GM19455 (cell line): ENCODE results near the gene ALG8.
"Not testable (repeated sequence)": the region's sequence is repeated elsewhere in the genome, so short reads cannot be mapped to it uniquely, and the experiment has no call there.

ENCODE experiments used
- ATAC-seq: cut with Tn5 transposase; IDR thresholded peaks from one replicate; pipeline ENCODE4 v1.9.1; 2021; ENCODE audit not compliant: unreplicated experiment

The ALG8 gene

DNA sequence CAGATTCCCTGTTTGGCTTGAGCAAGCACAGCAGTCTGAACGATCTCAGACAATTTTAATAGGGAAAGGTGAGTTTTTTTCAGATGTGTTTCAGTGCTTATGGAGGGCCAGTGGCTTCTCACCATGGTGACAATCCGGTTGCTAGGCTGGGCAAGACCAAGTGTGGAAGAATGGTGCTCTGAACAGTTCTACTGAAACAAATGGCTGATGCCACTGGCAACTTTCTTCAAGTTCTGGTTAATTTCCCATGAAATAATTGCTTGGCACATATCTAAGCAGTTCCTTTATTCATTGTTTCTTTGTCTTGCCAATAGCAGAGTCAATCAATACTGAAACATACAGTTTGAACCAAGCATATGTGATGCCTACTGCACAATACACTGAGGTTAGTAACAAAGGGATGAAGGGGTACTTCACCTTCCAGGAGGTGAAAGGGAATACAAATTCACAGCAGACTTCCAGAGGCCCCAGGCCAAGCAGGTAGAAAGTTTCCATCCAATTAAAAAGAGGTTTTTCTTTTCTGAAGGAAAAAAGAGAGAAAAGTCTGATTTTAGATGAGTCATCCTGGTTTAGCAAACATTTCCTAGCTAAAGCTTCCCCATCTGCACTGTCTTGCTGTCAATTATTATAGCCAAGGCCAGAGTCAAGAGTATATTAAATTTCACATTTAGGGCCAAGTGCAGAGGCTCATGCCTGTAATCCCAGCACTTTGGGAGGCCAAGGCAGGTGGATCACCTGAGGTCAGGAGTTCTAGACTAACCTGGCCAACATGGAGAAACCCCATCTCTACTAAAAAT, 38.6 kb downstream of the ALG8 start:
- ATAC-seq: no peak

GRCh38 chr11:78100261-78100660, 39.2 kb downstream of the ALG8 start:
- ATAC-seq: no peak

- no peak for ATAC-seq
Measured at GRCh38 chr11:78099666-78100065, 39.8 kb downstream of the ALG8 start.

- ATAC-seq: no peak
Measured at GRCh38 chr11:78097666-78098385, 41.6 kb downstream of the ALG8 start.

DNA sequence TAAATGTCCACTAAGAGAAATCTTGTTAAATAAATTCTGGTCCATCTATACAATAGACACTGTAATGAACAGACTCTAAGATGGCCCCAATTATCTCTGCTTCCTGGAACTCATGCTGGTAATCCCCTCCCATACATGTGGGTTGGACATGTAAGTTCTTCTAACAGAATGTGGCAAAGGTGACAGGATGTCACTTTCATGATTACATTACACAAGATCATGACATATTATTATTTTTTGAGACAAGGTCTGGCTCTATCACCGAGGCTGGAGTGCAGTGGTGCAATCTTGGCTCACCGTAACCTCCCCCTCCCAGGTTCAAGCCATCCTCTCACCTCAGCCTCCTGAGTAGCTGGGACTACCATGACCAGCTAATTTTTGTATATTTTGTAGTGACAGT, 45.2 kb downstream of the ALG8 start:
- no peak for ATAC-seq

DNA sequence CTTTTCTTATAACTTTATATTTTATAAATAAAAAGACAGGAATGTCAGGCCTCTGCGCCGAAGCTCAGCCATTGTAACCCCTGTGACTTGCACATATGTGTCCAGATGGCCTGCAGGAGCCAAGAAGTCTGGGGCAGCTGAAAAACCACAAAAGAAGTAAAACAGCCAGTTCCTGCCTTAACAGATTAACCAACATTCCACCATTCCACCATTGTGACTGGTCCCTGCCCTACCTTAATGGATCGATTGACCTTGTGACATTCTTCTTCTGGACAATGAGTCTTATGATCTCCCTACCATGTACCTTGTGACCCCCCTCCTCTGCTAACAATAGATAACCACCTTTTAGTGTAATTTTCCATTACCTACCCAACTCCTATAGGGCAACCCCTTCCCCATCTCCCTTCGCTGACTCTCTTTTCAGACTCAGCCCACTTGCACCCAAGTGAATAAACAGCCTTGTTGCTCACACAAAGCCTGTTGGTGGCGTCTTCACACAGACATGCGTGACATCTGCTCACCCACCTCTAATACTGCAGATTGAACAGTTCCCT, 52.8 kb downstream of the ALG8 start:
- not testable (repeated sequence) for ATAC-seq

DNA sequence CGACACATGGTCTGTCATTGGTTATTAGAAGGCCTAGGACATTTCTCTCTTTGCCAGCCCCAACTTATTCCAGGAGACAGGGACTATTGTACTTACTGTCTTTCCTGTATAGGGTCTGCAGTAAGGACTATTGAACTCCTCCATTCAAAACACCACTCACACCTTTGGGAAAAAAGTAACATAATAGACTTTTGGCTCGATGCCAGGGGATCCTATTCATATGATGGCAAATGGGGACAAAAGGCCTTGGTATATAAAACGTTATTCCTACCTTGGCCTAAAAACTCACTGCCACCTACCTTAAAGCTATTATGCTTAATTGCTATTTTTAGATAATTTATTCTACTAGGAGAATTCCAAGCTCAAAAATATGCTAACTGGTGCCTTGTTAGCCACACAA, 53.5 kb downstream of the ALG8 start:
- ATAC-seq: no peak

DNA sequence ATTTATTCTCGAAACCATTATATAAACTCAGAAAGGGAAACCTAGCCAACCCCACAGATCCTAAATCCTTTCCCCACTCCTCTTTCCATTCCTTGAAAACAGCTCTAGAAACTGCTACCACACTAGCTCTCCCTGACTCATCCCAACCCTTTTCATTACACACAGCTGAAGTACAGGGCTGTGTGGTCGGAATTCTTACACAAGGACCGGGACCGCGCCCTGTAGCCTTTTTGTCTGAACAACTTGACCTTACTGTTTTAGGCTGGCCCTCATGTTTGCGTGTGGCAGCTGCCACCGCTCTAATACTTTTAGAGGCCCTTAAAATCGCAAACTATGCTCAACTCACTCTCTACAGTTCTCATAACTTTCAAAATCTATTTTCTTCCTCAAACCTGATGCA, 54.9 kb downstream of the ALG8 start:
- not testable (repeated sequence) for ATAC-seq

DNA sequence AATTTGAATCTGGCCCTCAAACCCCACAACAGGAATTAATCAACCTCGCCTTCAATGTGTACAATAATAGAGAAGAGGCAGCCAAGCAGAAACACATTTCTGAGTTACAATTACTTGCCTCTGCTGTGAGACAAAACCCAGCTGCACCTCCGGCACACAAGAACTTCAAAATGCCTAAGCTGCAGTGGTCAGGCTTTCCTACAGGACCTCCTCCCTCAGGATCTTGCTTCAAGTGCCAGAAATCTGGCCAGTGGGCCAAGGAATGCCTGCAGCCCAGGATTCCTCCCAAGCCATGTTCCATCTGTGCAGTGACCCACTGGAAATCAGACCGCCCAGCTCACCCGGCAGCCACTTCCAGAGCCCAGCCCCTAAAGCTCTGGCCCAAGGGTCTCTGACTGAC, 56.4 kb downstream of the ALG8 start:
- no peak for ATAC-seq

DNA sequence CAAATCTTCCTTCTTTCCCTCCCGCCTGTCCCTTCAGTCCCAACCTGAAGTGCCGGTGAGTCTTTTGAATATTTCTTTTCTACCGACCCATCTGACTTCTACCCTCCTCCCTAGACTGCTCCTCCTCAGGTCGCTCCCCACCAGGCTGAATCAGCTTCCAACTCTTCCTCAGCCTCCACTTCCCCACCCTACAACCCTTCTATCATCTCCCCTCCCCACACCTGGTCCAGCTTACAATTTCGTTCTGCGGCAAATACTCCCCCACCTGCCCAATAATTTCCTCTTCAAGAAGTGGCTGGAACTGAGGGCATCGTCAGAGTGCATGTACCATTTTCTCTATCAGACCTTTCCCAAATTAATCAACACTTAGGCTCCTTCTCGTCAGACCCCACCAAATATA, 57.3 kb downstream of the ALG8 start:
- ATAC-seq: no peak

DNA sequence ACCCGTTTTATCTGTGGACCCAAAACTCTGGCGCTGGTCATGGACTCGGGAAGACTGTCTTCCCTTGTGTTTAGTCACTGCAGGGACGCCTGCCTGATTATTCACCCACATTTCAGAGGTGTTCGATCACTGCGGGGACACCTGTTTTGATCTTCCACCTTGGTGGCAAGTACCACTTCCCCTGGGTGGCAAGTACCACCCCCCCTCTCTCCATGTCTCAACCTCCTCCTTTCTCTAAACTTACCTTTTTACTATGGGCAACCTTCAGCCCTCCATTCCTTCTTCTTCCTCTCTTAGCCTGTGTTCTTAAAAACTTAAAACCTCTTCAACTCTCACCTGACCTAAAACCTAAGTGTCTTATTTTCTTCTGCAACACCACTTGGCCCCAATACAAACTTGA, 57.8 kb downstream of the ALG8 start:
- ATAC-seq: no peak

- no peak for ATAC-seq
Measured at GRCh38 chr11:78080818-78081495, 58.5 kb downstream of the ALG8 start.

- no peak for ATAC-seq
Measured at GRCh38 chr11:78080084-78080817, 59.2 kb downstream of the ALG8 start.

DNA sequence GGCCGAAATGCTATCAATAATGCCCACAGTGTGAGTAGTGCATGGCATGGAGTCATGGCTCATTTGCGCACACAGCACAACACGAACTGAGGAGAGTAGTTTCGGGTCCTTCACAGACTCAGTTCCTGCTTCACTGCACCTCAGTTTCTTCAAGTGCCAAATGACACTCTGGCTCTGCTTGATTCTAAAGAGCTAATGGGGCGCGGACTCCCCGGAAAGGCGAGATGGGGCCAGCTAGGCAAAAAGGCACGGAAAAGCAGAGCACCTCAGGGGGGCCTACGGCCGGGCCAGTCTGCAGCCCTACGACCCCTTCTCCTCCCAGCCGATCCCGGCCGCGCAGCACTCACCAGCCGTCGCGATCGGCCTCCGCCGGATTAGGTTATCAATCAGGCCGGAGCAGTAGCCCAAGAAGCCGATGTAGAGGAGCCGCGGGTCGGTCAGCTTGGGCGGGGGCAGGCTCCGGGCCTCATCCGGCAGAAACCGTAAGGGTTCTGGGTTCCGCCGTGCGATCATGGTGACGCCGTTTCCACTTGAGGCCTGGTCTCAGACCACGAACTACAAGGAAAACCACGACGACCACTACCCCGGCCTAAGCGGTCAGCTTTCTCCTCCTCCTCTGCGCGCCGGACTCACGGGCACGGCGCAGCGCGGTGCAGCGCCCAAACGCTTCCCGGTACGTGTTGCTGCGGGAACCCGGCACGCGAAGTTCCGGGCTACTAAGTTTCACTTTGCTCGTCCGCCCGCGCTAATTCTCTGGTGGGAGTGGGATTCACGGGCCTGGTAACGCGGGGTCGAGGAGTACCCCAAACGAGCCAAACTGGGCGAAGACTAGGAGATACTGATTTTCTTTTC, 60.0 kb downstream of the ALG8 start, which contains the start of gene NDUFC2:
Gene NDUFC2 (minus strand): TSS at position 631 of the 852 bp plus-strand sequence. CDS start 118 bp downstream, at position 513.
- ATAC-seq: peak; percentile 90

DNA sequence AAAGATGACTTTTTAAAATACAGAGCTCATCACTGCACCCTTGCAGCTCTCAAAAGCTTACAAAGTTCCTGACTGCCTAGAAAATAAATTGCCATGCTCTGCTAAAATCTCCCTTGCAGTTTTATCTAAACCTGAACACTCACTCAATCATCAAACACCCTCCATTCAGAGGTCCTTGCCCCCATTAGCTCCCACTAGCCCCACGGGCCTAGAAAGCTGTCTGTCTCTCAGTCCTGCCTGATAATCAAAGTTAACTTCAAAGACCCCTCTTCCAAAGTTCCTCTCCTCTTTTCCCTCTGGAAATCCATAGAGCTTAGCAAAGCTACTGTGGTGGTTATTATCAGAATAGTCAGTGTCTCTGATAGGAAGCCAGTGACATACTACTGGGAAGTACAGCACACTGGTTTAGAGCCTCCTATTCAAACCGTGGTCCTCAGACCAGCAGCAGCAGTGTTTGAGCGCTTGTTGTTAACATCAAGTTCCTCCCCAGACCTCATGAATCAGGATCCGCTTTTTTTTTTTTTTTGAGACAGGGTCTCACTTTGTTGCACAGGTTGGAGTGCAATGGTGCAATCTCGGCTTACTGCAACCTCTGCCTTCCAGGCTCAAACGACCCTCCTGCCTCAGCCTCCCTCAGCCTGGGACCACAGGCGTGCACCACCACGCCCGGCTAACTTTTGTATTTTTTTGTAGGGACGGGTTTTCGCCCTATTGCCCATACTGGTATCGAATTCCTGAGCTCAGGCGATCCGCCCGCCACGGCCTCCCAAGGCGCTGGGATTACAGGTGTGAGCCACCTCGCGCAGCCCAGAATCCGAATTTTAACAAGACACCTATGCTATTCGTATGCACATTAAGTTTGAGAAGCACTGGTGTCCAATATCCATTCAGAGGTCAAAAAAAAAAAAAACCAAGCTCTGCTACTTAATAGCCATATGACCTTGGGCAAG, 60.9 kb downstream of the ALG8 start:
- no peak for ATAC-seq

DNA sequence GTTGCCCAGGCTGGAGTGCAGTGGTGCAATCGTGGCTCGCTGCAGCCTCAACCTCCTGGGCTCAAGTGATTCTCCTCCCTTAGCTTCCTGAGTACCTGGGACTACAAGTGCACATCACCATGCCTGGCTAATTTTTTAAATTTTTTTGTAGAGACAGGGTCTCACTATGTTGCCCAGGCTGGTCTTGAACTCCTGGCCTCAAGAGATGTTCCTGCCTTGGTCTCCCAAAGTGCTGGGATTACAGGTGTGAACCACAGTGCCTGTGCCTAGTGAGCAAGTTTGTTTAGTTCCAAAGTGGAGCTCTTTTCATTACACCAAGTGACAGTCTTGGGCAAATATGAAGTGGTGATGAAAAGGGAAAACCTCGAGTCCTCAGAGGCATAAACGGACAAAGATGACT, 61.8 kb downstream of the ALG8 start:
- not testable (repeated sequence) for ATAC-seq

GRCh38 chr11:78076733-78077403, 62.6 kb downstream of the ALG8 start:
- no peak for ATAC-seq

DNA sequence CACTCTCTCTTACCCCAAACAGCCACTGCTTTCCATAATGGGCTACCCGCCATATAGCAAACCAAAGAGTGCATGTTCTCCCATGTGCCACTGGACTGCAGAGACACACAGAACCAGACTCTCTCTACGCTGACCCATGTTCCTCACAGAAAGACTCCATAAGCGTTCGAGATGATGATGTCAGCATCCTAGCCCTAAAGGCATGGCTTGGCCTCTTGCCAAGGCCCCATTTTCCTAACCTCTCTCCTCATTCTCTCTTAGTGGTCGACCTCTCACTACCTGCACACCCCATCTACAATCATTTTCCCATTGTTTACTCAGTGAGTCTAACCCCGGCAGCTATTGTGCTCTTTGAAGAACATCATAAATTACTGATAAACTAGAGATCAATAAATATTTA, 64.7 kb downstream of the ALG8 start:
- no peak for ATAC-seq
